Measurements from ENCODE around the gene SLC22A16.

- TF ChIP-seq TRIM22 (IDR thresholded peaks at IDR 0.05) (no peak), ZNF841 (CRISPR knock-in tag; IDR thresholded peaks at IDR 0.05; ENCODE audit: borderline replicate concordance) (no peak), SALL2 (CRISPR knock-in tag; IDR thresholded peaks at IDR 0.05) (no peak)
Measured at GRCh38 chr6:110409794-110410193, 66.6 kb downstream of the SLC22A16 start.

Measured in HepG2 (cell line).